GM21528 (cell line): ENCODE data around the gene MAJIN.

Experiments
- ATAC-seq: cut with Tn5 transposase; IDR thresholded peaks from one replicate; pipeline ENCODE4 v1.9.1; 2021; ENCODE audit warnings: mild to moderate bottlenecking, moderate library complexity; ENCODE audit not compliant: unreplicated experiment, low FRiP score

Gene MAJIN

DNA sequence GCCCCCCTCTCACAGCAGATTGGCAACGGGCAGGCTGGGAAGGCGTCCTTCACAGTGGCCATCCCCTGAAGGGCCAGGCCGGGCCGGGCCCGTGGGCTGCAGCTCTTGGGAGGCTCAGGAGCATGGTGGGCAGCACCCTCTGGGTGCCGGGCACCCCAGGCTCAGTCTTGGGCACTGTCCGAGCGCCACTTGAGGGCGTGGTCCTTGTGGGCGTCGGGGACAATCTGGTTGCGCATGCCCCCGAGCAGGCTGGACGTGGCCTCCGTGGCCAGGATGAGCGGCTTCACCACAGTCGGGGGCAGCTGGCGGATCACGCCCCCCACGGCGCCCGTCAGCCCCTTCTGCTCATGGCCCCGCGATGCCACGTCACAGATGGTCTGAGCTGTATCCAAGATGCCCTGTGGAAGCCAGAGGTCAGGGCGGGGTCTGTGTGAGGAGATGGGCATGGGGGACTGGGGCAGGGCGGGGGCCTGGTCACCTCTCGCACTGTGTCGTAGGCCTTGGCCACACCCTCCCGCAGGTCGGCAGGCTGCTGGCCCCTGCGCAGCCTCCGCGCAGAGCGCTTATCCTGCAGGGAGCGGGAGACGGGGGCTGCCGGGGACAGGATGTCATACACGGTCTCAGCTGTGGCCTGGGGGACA lies 77.0 kb downstream of the MAJIN start:
- ATAC-seq: no peak

DNA sequence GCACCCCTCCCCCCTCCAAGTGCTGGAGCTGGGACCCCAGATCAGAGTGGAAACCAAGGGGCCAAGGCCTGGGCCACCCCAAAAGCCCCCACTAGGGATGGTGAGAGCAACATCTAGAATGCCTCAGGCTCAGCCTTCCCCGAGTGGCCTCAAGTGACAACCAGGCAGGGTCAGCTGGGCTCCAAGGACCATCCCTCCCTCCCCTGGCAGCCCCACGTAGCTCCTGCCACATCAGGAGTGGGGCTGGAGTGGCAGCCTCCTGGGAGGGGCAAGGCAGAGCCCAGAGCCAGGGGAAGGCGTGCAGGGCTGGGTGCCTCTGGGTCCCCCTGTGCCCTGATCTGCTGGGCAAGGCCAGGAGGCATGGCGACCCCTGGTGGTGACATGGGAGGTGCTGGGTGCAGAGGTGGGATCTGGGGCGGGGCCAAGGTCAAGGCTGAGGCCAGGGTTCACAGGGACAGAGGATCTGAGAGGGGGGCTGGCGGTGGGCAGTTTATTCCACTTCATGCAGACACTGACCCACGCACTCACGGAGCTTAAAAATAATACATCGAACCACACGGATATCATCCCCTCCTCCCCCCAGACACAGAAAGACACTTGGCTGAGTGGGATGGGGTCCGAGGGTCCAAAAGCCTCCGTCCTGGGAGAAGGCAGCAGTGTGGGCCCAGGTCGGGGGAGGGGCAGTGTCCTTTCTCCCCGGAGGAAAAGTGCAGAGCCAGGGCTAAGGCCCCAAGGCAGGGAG lies 77.7 kb downstream of the MAJIN start:
- ATAC-seq: no peak

GRCh38 chr11:64893194-64894069 lies 78.5 kb downstream of the MAJIN start:
- no peak for ATAC-seq

GRCh38 chr11:64892838-64893193 lies 79.1 kb downstream of the MAJIN start:
- ATAC-seq: no peak

DNA sequence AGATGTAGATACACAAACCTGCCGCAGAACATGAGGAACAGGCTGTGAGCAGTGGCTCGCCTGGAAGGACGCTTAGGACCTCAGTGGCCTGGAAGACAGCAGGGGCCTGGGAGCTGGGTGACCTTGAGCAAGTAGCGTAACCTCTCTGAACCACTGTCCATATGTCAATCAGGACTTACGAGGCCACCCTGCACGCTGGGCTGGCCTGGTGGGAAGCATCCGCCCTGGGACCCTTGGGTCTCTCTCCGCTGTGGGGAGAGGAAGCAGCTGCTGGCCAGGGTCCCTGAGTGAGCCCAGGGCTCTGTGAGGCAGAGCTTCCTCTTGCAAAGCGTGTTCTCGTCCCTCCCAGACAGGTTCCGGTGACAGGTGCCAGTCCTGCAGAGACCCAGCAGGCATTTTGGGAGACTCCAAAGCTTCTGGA lies 79.5 kb downstream of the MAJIN start:
- no peak for ATAC-seq

GRCh38 chr11:64891880-64892279 lies 80.0 kb downstream of the MAJIN start:
- no peak for ATAC-seq

- ATAC-seq: no peak
These were observed 80.6 kb downstream of the MAJIN start for GRCh38 chr11:64891215-64891848.

- no peak for ATAC-seq
These were observed 81.4 kb downstream of the MAJIN start for GRCh38 chr11:64890522-64890939.

DNA sequence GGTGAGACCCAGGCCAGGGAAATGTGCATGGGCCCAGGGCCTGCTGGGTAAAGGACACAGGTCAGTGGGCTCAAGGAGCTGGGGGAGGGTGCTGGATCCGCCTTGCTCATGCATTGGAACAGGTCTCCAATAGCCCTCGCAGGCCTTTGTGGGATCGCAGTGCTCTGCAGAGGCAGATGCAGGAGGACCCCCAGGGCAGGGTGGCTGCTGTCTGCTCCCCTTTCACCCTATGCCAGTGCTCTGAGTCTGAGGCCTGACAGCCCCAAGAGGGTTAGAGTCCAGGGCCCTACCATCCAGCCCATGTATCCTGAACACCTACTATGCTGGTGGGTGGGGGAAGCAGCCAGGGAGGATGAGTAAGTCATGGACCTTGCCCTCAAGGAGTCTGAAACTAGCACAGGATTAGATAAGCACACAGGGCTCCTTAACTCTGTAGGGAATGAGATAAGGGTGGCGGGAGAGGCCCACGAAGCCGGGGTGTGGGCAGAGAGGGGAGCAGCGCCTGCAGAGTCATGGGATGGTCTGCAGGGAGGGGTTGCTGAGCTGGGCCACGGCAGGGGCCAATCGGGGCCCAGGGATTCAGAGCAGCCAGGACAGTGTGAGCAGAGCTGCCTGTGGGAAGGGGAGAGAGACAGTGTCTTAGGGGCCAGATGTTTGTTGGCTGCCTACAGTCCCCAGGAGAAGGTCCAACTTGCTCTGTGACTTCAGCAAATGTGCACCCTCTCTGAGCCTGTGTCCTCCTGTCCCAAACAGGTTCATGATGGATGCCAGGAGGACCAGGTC lies 83.0 kb downstream of the MAJIN start:
- ATAC-seq: no peak

DNA sequence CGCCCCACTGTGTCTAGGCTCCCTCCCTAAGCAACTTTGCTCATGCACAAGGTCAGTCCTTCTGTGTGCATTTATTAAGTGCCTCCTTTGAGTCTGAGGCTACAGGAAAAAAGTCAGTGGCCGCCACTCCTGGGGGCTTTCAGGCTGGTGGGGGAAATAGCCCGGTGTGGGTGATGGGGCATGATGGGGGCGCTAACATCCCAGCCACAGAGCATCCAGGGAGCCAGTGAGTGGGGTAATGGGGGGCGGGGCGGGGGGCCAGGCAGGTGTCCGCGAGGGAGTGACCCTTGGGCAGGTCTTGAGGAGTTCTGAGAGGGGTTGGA lies 83.5 kb downstream of the MAJIN start:
- ATAC-seq: no peak
